ENCODE measurements around the gene NRXN3. TPM values are rescaled to one million over a fixed set of nuclear protein-coding genes. Genes with fewer than 3 reads are reported as not detected.

Gene NRXN3
- total RNA-seq, 1 donor from 2014 or later: 5.9 TPM

DNA sequence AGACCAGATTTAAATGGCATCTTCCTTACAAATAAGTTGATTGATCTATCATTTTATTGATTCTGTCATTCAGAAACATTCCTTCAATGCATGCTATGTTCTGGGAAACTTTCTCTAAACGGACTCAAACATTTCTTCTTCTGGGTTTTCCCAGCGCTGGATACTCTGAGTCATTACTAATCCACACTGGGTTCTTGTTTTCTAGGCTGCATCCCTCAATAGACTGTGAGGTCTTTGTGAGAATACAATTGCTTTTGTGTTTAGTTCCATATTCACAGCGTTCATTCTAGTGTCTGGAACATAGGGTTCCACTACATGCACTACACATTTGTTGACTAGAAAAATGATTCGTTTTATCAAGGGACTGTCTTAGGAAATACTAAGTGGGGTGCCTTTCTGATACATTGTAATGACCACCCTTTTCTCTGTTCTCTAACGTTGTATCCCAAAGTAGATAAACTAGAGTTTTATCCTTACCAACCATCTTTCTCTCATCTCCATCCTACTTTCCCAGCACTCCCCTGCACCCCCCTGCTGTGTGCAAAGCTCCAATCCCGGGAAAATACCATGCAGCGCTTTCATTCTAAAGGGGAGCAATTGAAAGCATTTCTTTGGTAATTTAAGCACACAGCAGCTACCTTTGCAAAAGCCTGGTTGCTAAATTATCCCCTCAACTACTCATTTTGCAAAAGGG lies 1162.5 kb downstream of the NRXN3 start:
- no peaks in the 10 kb centered on the region for H3K27me3 ChIP-seq
- H2AFZ ChIP-seq (replicated peaks): no peak overlapping the region
- peak overlapping the region; percentile 12 for H3K4me3 ChIP-seq
- H3K4me3 Mint-ChIP-seq: peak overlapping the region; percentile 25
- H3F3A ChIP-seq (ENCODE audit: low read depth): peaks cover 37% of the 10 kb centered on the region
- H3K27ac Mint-ChIP-seq: peak overlapping the region; percentile 44
- H4K20me1 ChIP-seq (ENCODE audit: low read depth): no peaks in the 10 kb centered on the region
- peak; percentile 66 for DNase-seq (ENCODE audit: low spot score)
- H3K79me2 ChIP-seq (ENCODE audit: low read depth): no peaks in the 10 kb centered on the region
- peaks cover 32% of the 10 kb centered on the region for H3K4me1 Mint-ChIP-seq
- no peaks in the 10 kb centered on the region for H3K27me3 Mint-ChIP-seq (ENCODE audit: insufficient read depth, low read depth)
- peak overlapping the region; percentile 63 for H3K4me2 ChIP-seq
- H3K36me3 Mint-ChIP-seq: no peaks in the 10 kb centered on the region
- no peaks in the 10 kb centered on the region for H3K36me3 ChIP-seq
- H3K27ac ChIP-seq: peak overlapping the region; percentile 91
- peaks cover 7% of the 10 kb centered on the region for H3K9me3 Mint-ChIP-seq
- no peak for TF ChIP-seq EZH2 (IDR thresholded peaks at IDR 0.05)
- TF ChIP-seq, protein P1, sequence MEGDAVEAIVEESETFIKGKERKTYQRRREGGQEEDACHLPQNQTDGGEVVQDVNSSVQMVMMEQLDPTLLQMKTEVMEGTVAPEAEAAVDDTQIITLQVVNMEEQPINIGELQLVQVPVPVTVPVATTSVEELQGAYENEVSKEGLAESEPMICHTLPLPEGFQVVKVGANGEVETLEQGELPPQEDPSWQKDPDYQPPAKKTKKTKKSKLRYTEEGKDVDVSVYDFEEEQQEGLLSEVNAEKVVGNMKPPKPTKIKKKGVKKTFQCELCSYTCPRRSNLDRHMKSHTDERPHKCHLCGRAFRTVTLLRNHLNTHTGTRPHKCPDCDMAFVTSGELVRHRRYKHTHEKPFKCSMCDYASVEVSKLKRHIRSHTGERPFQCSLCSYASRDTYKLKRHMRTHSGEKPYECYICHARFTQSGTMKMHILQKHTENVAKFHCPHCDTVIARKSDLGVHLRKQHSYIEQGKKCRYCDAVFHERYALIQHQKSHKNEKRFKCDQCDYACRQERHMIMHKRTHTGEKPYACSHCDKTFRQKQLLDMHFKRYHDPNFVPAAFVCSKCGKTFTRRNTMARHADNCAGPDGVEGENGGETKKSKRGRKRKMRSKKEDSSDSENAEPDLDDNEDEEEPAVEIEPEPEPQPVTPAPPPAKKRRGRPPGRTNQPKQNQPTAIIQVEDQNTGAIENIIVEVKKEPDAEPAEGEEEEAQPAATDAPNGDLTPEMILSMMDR (IDR thresholded peaks at IDR 0.05): no peak
- TF ChIP-seq EZH2phosphoT487 (IDR thresholded peaks at IDR 0.05): no peak
- no peak overlapping the region for H3K9ac ChIP-seq
- H3K9me3 ChIP-seq (ENCODE audit: low read depth): no peaks in the 10 kb centered on the region
- H3K4me1 ChIP-seq: peaks cover 55% of the 10 kb centered on the region

DNA sequence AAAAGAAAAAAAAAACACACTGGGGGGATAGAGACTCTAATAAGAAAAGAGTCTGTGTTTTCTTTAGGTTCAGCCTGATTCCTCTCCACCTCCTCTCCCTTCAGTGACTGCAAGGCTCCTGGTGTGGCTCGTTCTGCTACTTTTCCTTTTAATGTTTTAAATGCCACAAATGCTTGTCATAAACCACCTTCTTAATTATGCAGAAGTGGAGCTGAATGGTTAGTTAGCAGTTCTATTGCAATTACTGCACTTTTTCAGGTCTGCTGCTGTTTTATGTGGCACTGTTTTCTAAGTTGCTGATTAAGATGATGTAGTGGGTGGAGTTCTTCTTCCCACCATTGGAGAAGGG lies 1163.0 kb downstream of the NRXN3 start:
- Histone ChIP-seq H2AFZ (replicated peaks) (no peak overlapping the region), H3K36me3 (no peaks in the 10 kb centered on the region), H3K4me1 (peaks cover 55% of the 10 kb centered on the region), H3K9me3 (ENCODE audit: low read depth) (no peaks in the 10 kb centered on the region), H3K9ac (no peak overlapping the region), H3K79me2 (ENCODE audit: low read depth) (no peaks in the 10 kb centered on the region), H3K4me3 (peak overlapping the region; percentile 12), H3K27me3 (no peaks in the 10 kb centered on the region), H3F3A (ENCODE audit: low read depth) (peaks cover 37% of the 10 kb centered on the region), H3K4me2 (peak overlapping the region; percentile 63), H3K27ac (peak overlapping the region; percentile 91), H4K20me1 (ENCODE audit: low read depth) (no peaks in the 10 kb centered on the region)
- peak overlapping the region; percentile 77 for H3K27ac Mint-ChIP-seq
- H3K27me3 Mint-ChIP-seq (ENCODE audit: insufficient read depth, low read depth): peaks cover 2% of the 10 kb centered on the region
- H3K4me1 Mint-ChIP-seq: peaks cover 32% of the 10 kb centered on the region
- peak overlapping the region; percentile 25 for H3K4me3 Mint-ChIP-seq
- H3K9me3 Mint-ChIP-seq: peaks cover 7% of the 10 kb centered on the region
- DNase-seq (ENCODE audit: low spot score): no peak
- TF ChIP-seq EZH2phosphoT487 (IDR thresholded peaks at IDR 0.05) (no peak), EZH2 (IDR thresholded peaks at IDR 0.05) (no peak)
- TF ChIP-seq, protein P1 (IDR thresholded peaks at IDR 0.05): no peak
- no peaks in the 10 kb centered on the region for H3K36me3 Mint-ChIP-seq

DNA sequence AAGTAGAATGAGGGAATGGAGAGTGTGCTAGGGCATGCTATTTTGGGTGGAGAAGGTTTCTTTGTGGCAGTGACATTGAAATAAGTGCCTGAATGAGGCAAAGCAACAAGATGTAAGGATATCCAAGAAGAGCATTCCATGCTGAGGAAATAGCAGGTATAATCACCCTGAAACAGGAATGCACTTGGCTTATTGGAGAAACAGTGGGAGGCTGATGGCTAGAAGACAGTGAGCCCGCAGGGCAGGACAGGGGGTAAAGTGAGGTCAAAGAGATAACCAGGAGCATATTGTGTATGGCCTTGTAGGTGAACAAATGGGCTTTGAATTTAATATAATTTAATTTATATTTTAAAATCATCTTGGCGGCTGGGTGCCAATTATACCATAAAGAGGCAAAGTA lies 1164.1 kb downstream of the NRXN3 start:
- peaks cover 55% of the 10 kb centered on the region for H3K4me1 ChIP-seq
- no peaks in the 10 kb centered on the region for H3K9me3 ChIP-seq (ENCODE audit: low read depth)
- TF ChIP-seq, protein P1 (IDR thresholded peaks at IDR 0.05): no peak
- no peaks in the 10 kb centered on the region for H3K36me3 ChIP-seq
- no peaks in the 10 kb centered on the region for H3K36me3 Mint-ChIP-seq
- peak overlapping the region; percentile 63 for H3K4me2 ChIP-seq
- H3K9me3 Mint-ChIP-seq: peaks cover 7% of the 10 kb centered on the region
- DNase-seq (ENCODE audit: low spot score): no peak
- no peak overlapping the region for H2AFZ ChIP-seq (replicated peaks)
- peak overlapping the region; percentile 21 for H3K27ac Mint-ChIP-seq
- no peak overlapping the region for H3K4me3 ChIP-seq
- H3K9ac ChIP-seq: no peak overlapping the region
- peaks cover 32% of the 10 kb centered on the region for H3K4me1 Mint-ChIP-seq
- H3K79me2 ChIP-seq (ENCODE audit: low read depth): no peaks in the 10 kb centered on the region
- peak overlapping the region; percentile 91 for H3K27ac ChIP-seq
- peaks cover 2% of the 10 kb centered on the region for H3K27me3 Mint-ChIP-seq (ENCODE audit: insufficient read depth, low read depth)
- no peaks in the 10 kb centered on the region for H3K27me3 ChIP-seq
- H4K20me1 ChIP-seq (ENCODE audit: low read depth): no peaks in the 10 kb centered on the region
- H3K4me3 Mint-ChIP-seq: no peak overlapping the region
- H3F3A ChIP-seq (ENCODE audit: low read depth): peaks cover 37% of the 10 kb centered on the region
